Smooth muscle cell (in vitro differentiated cells): ENCODE data around the gene WWTR1. TPM values are rescaled to one million over a fixed set of nuclear protein-coding genes. Genes with fewer than 3 reads are reported as not detected.

Experiments
- DNase-seq: peaks from one replicate; lab custom pipeline; 2025; ENCODE audit not compliant: unreplicated experiment; lab: John Stamatoyannopoulos, UW
- H2AFZ ChIP-seq: fragments of 200-600 bp; sonication (generic); 2 replicates; pipeline ENCODE4 v1.6.0; 2016; ENCODE audit warnings: antibody characterized with exemption, low read depth, mild to moderate bottlenecking
- H3F3A ChIP-seq: fragments of 200-600 bp; sonication (generic); 2 replicates; pipeline ENCODE4 v1.6.0; 2017; ENCODE audit warnings: antibody characterized with exemption, low read depth
- H3K27ac ChIP-seq: fragments of 200-600 bp; sonication (generic); 2 replicates; pipeline ENCODE4 v1.5.1; 2016; ENCODE audit warnings: low read depth, mild to moderate bottlenecking
- H3K27me3 ChIP-seq: fragments of 200-600 bp; sonication (generic); 2 replicates; pipeline ENCODE4 v1.6.1; 2016; ENCODE audit warnings: low read depth, mild to moderate bottlenecking
- H3K36me3 ChIP-seq: fragments of 200-600 bp; sonication (generic); 2 replicates; pipeline ENCODE4 v1.5.1; 2016; ENCODE audit warnings: low read depth
- H3K4me1 ChIP-seq: fragments of 200-600 bp; sonication (generic); 2 replicates; pipeline ENCODE4 v1.5.1; 2016; ENCODE audit warnings: low read depth
- H3K4me2 ChIP-seq: fragments of 200-600 bp; sonication (generic); 2 replicates; pipeline ENCODE4 v1.6.0; 2016; ENCODE audit warnings: mild to moderate bottlenecking
- H3K4me3 ChIP-seq: fragments of 200-600 bp; sonication (generic); 2 replicates; pipeline ENCODE4 v1.5.1; 2016; ENCODE audit warnings: mild to moderate bottlenecking
- H3K79me2 ChIP-seq: fragments of 200-600 bp; sonication (generic); 2 replicates; pipeline ENCODE4 v1.6.0; 2016; ENCODE audit warnings: low read depth, mild to moderate bottlenecking
- H3K9ac ChIP-seq: fragments of 200-600 bp; sonication (generic); 2 replicates; pipeline ENCODE4 v1.6.0; 2016; ENCODE audit warnings: low read depth
- H3K9me3 ChIP-seq: fragments of 200-600 bp; sonication (generic); replicated peaks from 2 replicates; pipeline ENCODE4 v1.5.1; 2016; ENCODE audit warnings: low read depth
- H4K20me1 ChIP-seq: fragments of 200-600 bp; sonication (generic); 2 replicates; pipeline ENCODE4 v1.6.0; 2016; ENCODE audit warnings: low read depth
- CTCF ChIP-seq: fragments of 200-600 bp; sonication (generic); IDR thresholded peaks from 2 replicates; pipeline ENCODE4 v1.5.1; 2017; ENCODE audit warnings: borderline replicate concordance, mild to moderate bottlenecking, antibody characterized with exemption; ENCODE audit not compliant: insufficient read depth, poor library complexity, severe bottlenecking
- WGBS: methylation state at CpG from one replicate; pipeline ENCODE4 v1.1.7; 2016; ENCODE audit warnings: low lambda C conversion rate; 5-methylcytosine and 5-hydroxymethylcytosine counted together
- polyA plus RNA-seq: library from polyadenylated mRNA; unstranded; fragments of >200 nt; fragmentation: Nextera tagmentation; extraction: Ambion mirVana; gene quantifications from 2 replicates; pipeline ENCODE4 v1.2.1, GENCODE V29; 2016
- total RNA-seq: library from RNA; depleted of rRNA; stranded (reverse); fragments of >200 nt; gene quantifications from 2 replicates; pipeline ENCODE4 v1.2.3, GENCODE V29; 2014

Gene WWTR1
- total and polyA plus RNA-seq, 2 experiments from 2014 or later: 38.4 to 55.6 TPM

GRCh38 chr3:149702691-149703441 is 45.0 kb upstream of the WWTR1 start:
- H3K9ac ChIP-seq: peak overlapping the region; percentile 41
- 18% methylated on average over 4 of the region's 4 CpGs for WGBS
- peak overlapping the region; percentile 91 for H3K27ac ChIP-seq
- TF ChIP-seq CTCF: no peak
- H3K79me2 ChIP-seq: no peaks in the 10 kb centered on the region
- peaks cover 10% of the 10 kb centered on the region for H3F3A ChIP-seq
- peak overlapping the region; percentile 81 for H2AFZ ChIP-seq
- H3K4me2 ChIP-seq: peak overlapping the region; percentile 60
- H3K9me3 ChIP-seq: peaks cover 4% of the 10 kb centered on the region
- no peaks in the 10 kb centered on the region for H4K20me1 ChIP-seq
- no peaks in the 10 kb centered on the region for H3K4me1 ChIP-seq
- H3K4me3 ChIP-seq: no peak overlapping the region
- no peaks in the 10 kb centered on the region for H3K36me3 ChIP-seq
- DNase-seq: no peak
- no peaks in the 10 kb centered on the region for H3K27me3 ChIP-seq

GRCh38 chr3:149701977-149702350 is 44.1 kb upstream of the WWTR1 start:
- no peaks in the 10 kb centered on the region for H3K36me3 ChIP-seq
- peak overlapping the region; percentile 91 for H3K27ac ChIP-seq
- WGBS: 90% methylated on average over 1 of the region's 1 CpG
- no peaks in the 10 kb centered on the region for H4K20me1 ChIP-seq
- H3K4me3 ChIP-seq: no peak overlapping the region
- H2AFZ ChIP-seq: no peak overlapping the region
- H3K79me2 ChIP-seq: no peaks in the 10 kb centered on the region
- H3K27me3 ChIP-seq: no peaks in the 10 kb centered on the region
- TF ChIP-seq CTCF: no peak
- no peak for DNase-seq
- peaks cover 4% of the 10 kb centered on the region for H3K9me3 ChIP-seq
- H3K9ac ChIP-seq: peak overlapping the region; percentile 8
- H3K4me1 ChIP-seq: no peaks in the 10 kb centered on the region
- peak overlapping the region; percentile 60 for H3K4me2 ChIP-seq
- H3F3A ChIP-seq: peaks cover 10% of the 10 kb centered on the region

DNA sequence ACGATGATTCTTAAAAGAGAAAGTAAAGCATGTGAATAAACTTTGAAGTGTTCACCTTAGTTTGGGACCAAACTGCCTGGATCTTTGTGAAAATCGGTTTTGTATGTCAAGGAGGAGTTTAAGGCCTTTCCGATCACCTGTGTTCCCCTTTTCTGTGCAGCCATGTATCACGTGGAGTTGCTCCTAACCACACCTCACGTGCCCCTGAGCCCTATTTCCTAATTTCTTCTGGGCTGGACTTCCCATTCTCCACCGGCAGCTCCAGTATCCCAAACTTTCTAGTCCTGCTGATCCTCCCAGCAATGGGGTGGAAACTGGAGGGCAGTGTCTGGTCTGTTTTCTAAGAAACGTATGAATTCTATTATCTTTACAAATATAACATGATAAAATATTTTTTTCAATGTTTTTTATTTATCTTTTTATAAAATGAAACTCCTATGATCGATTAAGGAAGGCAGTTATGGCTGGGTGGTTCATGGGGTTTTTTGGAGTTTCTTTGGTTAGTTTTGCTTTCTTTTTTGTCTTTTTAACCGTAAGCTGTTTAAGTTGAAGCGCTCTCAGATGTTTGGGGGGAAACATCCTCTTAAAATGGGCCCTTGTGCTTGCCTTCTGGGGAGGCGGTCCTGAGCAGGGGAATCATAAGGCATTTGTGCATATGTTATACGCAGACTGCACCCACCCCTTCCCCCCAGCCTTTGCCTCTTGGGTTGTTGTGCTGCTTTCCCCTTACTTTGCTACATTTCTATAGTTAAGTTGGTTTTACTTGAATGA is 43.6 kb upstream of the WWTR1 start:
- Histone ChIP-seq H3K27ac (peak overlapping the region; percentile 91), H3K4me2 (peak overlapping the region; percentile 60), H3K9me3 (peaks cover 4% of the 10 kb centered on the region), H3K4me3 (no peak overlapping the region), H3K79me2 (no peaks in the 10 kb centered on the region), H3K36me3 (no peaks in the 10 kb centered on the region), H2AFZ (no peak overlapping the region), H3K27me3 (no peaks in the 10 kb centered on the region), H4K20me1 (no peaks in the 10 kb centered on the region), H3K4me1 (no peaks in the 10 kb centered on the region), H3K9ac (peak overlapping the region; percentile 8), H3F3A (peaks cover 10% of the 10 kb centered on the region)
- no peak for DNase-seq
- 89% methylated on average over 12 of the region's 12 CpGs for WGBS
- TF ChIP-seq CTCF: no peak
